Measurements from ENCODE around the gene SNTG2.

SNTG2 gene

DNA sequence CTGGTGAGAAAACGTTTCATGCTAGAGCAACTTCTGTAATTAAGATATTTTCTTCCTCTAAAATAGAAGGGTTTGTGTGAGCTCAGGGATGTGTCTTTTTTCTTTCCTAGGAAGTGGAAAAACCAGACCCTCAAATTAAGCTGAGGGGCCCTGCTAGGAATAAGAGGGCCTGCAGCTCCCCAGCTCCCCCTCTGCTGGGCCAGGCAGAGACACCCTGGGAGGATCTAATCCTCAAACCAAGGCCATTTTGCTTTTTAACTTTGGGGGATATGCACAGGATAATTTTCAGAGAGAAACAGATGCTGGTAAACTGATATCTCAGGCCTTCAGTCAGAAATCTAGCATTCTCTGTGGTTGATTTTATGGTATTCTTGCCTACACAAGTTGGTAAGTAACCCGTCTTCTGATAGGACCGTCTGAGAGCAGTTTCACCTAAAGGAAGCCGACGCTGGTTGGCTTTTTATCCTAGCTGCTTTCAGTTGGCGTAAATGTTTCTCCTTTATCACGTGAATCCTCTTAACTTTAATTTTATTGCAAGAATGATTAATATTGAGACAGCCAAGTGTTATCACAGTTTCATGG is 34.8 kb downstream of the SNTG2 start:
- H3K4me1 Mint-ChIP-seq, result no peaks in the 10 kb centered on the region
- no peak for DNase-seq (ENCODE audit: low spot score in 2 of 2)
- H3K27ac Mint-ChIP-seq, result no peak overlapping the region
- ATAC-seq, result no peak
- no peaks in the 10 kb centered on the region for H3K9me3 Mint-ChIP-seq
- no peak overlapping the region for H3K4me3 Mint-ChIP-seq
- no peaks in the 10 kb centered on the region for H3K36me3 Mint-ChIP-seq

DNA sequence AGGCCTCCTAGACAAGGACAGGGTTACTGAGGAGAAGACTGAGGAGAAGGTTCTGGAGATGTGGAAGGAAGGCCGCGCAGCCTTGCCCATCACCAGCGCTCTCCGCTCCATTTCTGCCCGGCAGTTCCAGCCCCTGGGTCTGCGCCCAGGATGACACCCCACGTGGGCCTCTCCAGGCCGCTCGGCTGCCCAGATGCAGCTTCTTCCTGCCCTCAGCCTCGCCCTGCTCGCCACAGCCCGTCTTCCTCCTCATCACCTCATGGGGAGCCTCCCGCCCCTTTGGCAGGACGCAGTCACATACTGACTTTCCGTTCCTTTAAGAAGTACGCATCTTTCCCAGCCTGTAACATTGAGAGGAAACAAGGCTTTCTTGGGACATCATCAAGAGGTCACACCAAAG is 37.1 kb downstream of the SNTG2 start:
- H3K36me3 Mint-ChIP-seq, result no peaks in the 10 kb centered on the region
- H3K27ac Mint-ChIP-seq, result no peak overlapping the region
- no peaks in the 10 kb centered on the region for H3K9me3 Mint-ChIP-seq
- no peaks in the 10 kb centered on the region for H3K4me1 Mint-ChIP-seq
- DNase-seq (ENCODE audit: low spot score in 2 of 2) (no peak), ATAC-seq (peak; percentile 32)
- H3K4me3 Mint-ChIP-seq, result no peak overlapping the region

DNA sequence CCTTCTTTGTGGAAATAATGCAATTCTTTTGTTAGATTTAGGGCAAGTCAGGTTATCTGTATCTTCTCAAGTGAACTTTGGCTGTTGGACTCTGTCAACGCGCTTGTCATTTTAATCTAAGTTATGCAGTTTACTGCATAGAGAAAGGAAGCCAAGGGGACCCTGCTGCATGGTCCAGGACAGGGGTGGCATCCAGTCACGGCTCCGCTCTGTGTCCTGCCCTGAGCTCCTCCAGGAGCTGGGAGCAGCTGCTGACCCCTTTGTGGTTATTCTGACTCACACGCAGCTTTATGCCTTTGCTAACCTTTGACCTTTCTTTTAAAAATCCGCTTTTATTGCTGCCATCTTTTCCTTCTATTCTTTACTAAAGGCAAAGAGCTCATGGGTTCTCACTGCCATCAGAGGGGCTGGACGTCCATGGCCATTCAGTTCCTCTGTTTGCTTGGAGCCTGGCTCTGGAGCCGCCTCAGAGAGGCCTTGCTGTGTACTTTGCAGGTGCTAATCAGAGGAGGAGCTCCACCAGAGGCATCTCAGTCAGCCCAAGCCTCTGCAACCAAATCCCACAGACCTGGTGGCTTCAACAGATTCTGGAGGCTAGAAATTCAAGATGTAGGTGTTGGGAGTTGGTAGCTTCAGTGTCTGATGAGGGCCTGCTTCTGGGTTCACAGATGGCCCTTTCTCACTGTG is 39.3 kb downstream of the SNTG2 start:
- ATAC-seq (no peak), DNase-seq (ENCODE audit: low spot score in 2 of 2) (no peak)
- H3K36me3 Mint-ChIP-seq, result no peaks in the 10 kb centered on the region
- H3K4me3 Mint-ChIP-seq, result no peak overlapping the region
- no peak overlapping the region for H3K27ac Mint-ChIP-seq
- H3K4me1 Mint-ChIP-seq, result no peaks in the 10 kb centered on the region
- no peaks in the 10 kb centered on the region for H3K9me3 Mint-ChIP-seq

DNA sequence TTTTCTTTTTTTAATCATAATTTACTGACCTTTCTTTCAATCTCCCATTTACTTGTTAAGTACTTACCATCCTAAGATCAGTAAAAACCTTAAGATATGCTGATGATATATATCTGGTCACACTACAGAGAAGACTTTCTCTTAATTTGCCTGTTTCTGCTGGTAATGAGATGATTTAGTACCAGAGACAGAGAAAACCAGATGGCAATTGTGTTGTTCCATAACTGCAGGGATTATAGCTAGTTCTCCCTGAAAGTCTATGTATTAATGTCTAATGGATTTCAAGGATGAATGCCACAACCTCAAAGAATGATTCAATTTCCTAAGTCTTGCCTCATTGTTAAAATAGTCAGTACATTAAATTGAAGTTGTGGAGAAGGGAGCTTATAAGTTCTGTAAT is 40.3 kb downstream of the SNTG2 start:
- H3K4me1 Mint-ChIP-seq, result no peaks in the 10 kb centered on the region
- no peak overlapping the region for H3K4me3 Mint-ChIP-seq
- H3K9me3 Mint-ChIP-seq, result no peaks in the 10 kb centered on the region
- no peak overlapping the region for H3K27ac Mint-ChIP-seq
- H3K36me3 Mint-ChIP-seq, result no peaks in the 10 kb centered on the region
- no peak for ATAC-seq
- DNase-seq (ENCODE audit: low spot score in 2 of 2), result no peak

DNA sequence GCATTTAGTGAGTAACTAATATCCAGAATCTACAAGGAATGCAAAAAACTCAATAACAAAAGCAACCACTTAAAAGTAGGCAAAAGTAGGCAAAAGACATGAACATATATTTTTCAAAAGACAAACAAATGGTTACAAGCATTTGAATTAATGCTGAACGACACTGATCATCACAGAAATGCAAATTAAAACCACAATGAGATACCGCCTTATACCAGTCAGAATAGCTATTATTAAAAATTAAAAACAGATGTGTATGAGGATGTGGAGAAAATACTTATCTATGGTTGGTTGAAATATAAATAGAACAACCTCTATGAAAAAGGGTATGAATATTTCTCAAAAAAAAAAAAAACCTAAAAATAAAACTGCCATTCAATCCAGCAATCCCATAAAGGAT is 51.7 kb downstream of the SNTG2 start:
- H3K4me1 Mint-ChIP-seq, result no peaks in the 10 kb centered on the region
- no peak for DNase-seq (ENCODE audit: low spot score in 2 of 2)
- no peak overlapping the region for H3K27ac Mint-ChIP-seq
- no peaks in the 10 kb centered on the region for H3K36me3 Mint-ChIP-seq
- H3K4me3 Mint-ChIP-seq, result no peak overlapping the region
- peaks cover 6% of the 10 kb centered on the region for H3K9me3 Mint-ChIP-seq
- no peak for ATAC-seq

DNA sequence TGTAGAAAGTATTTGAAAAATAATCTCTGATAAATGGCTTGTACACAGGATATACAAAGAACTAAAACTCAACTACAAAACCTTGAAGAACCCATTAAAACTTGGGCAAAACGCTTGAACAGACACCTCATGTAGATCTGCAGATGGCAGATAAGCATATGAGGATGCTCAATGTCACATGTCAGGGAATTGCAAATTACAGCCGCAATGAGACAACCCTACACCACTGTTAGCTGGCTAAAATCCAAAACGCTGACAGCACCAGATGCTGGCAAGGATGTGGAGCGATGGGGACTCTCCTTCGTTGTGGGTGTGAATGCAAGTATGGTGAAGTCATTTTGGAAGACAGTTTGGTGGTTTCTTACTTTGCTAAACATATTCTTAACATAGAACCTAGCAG is 53.7 kb downstream of the SNTG2 start:
- DNase-seq (ENCODE audit: low spot score in 2 of 2) (no peak), ATAC-seq (no peak)
- Mint-ChIP-seq H3K27ac (no peak overlapping the region), H3K36me3 (no peaks in the 10 kb centered on the region), H3K9me3 (no peaks in the 10 kb centered on the region), H3K4me3 (no peak overlapping the region), H3K4me1 (no peaks in the 10 kb centered on the region)

DNA sequence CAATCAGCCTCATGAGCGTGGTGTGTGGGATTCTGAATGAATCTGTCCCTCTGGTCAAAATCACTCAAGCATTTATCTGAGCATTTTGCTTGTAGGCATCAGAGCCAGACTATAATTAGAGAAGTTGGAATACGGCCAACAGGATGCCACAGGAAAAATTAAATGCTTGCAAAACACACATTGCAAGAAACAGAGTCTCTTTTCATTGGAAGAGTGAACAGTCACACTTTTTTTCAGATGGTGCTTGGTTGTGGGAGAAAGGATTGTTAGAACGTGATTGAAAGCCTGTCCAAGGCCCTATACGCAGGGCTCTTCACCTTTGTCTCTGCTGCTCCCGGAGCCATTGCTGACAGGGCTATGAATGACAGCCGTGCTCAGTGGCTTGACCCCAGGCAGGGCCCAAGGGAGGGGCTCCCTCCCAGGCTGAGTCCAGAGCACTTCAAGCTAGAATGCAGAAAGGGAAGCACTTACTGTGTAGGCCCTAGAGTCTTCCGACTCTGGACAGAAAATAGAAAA is 59.8 kb downstream of the SNTG2 start:
- Mint-ChIP-seq H3K4me1 (no peaks in the 10 kb centered on the region), H3K9me3 (no peaks in the 10 kb centered on the region), H3K36me3 (no peaks in the 10 kb centered on the region), H3K27ac (no peak overlapping the region), H3K4me3 (no peak overlapping the region)
- no peak for DNase-seq (ENCODE audit: low spot score in 2 of 2)
- ATAC-seq, result no peak

DNA sequence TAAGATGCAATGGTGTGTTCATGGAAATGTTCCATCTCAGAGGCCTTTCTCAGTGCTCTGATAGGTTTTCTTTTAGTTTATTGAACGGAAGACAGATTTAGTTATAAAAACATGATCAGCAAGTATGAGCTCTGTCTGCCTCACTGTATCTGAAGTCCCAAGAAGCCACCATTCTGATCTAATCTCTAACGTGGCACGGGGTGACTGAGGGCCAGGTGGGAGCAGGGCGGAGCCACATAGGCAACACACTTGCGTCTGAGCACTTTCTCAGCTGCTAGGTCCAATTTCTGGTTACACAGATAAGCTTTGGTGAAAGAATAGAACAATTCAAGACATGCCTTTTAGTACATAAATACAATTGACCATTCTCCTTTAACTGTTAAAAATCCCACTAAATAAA is 60.4 kb downstream of the SNTG2 start:
- H3K9me3 Mint-ChIP-seq, result no peaks in the 10 kb centered on the region
- H3K27ac Mint-ChIP-seq, result no peak overlapping the region
- DNase-seq (ENCODE audit: low spot score in 2 of 2) (no peak), ATAC-seq (no peak)
- no peak overlapping the region for H3K4me3 Mint-ChIP-seq
- no peaks in the 10 kb centered on the region for H3K36me3 Mint-ChIP-seq
- H3K4me1 Mint-ChIP-seq, result no peaks in the 10 kb centered on the region

DNA sequence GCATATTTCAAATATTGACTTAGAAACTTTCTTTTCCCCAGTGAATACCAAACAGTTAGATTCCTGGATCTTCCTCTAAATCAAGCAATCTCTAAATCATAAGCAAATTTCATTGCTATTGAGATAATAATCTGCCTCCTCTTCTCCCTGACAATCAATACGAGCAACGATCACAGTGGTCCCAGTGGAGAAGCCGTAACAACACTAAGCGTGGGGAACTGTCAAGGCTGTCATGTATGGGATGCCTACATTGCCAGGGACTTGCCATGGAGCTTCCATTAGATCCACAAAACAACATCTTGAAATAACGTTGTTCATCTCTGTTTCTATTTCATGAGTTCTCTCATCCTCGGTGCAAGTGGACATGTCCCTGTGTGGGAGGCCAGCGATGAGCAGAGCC is 61.3 kb downstream of the SNTG2 start:
- H3K36me3 Mint-ChIP-seq, result no peaks in the 10 kb centered on the region
- H3K27ac Mint-ChIP-seq, result no peak overlapping the region
- H3K4me3 Mint-ChIP-seq, result no peak overlapping the region
- DNase-seq (ENCODE audit: low spot score in 2 of 2), result no peak
- no peak for ATAC-seq
- H3K9me3 Mint-ChIP-seq, result no peaks in the 10 kb centered on the region
- no peaks in the 10 kb centered on the region for H3K4me1 Mint-ChIP-seq

DNA sequence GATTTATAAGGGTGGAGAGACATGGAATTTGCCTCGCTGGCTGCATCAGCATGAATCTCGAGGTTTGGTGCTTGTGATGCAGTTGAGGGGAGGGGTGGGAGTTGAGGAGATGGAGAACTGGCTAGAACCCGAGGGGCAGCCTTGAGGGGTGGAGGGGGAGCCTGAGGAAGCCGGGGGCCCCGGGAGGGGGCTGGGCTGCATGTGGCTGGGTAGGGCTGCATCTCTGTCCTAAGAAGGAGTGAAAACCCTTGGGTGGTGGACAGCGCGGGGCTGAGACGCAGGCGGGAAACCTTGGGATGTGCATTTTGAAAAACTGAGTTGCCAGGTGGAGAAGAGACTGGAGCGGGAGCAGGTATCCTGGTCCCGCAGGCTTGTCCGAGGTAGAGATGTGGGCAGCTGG is 64.2 kb downstream of the SNTG2 start:
- Mint-ChIP-seq H3K36me3 (no peaks in the 10 kb centered on the region), H3K27ac (no peak overlapping the region), H3K9me3 (no peaks in the 10 kb centered on the region), H3K4me1 (no peaks in the 10 kb centered on the region), H3K4me3 (no peak overlapping the region)
- ATAC-seq, result no peak
- no peak for DNase-seq (ENCODE audit: low spot score in 2 of 2)

DNA sequence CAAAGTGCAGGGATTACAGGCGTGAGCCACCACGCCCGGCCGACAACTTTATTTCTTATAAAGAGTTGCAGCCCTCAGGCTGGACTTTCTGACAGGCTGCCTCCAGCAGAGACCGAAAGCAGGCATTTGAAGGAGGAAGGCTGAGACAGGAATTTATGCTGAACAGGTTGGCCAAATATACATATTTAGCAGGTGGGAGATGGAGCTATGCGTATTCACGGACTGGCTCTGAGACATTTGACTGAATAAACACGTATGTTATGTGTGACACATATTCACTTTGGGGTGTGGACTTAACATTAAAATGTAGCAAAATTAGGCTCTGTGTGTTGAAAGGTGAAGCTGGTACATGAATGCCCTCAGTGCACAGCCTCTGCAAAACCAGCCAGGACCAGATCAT is 65.9 kb downstream of the SNTG2 start:
- H3K4me1 Mint-ChIP-seq, result no peaks in the 10 kb centered on the region
- H3K36me3 Mint-ChIP-seq, result no peaks in the 10 kb centered on the region
- H3K4me3 Mint-ChIP-seq, result no peak overlapping the region
- no peak overlapping the region for H3K27ac Mint-ChIP-seq
- no peaks in the 10 kb centered on the region for H3K9me3 Mint-ChIP-seq
- DNase-seq (ENCODE audit: low spot score in 2 of 2) (no peak), ATAC-seq (no peak)

DNA sequence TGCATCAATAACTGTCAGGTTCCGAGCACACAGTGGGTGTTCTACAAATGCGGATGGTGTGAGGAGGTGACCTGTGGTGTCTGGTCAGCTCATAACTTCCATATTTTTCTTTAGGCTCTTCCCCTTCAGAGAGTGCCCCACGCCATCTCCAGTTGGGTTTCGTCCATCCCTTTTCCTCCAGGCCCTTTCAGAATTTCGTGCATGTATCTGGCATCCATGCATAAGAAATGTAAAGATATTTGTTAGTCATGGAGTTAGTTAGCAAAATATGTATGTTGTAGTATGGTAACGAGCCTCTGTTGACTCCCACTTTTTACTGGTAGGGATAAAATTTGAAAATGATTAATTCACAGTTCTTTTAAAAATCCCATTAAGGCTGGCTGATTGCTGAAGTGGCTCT is 67.2 kb downstream of the SNTG2 start:
- no peak overlapping the region for H3K4me3 Mint-ChIP-seq
- no peaks in the 10 kb centered on the region for H3K9me3 Mint-ChIP-seq
- ATAC-seq (no peak), DNase-seq (ENCODE audit: low spot score in 2 of 2) (no peak)
- no peaks in the 10 kb centered on the region for H3K36me3 Mint-ChIP-seq
- H3K27ac Mint-ChIP-seq, result no peak overlapping the region
- H3K4me1 Mint-ChIP-seq, result no peaks in the 10 kb centered on the region

DNA sequence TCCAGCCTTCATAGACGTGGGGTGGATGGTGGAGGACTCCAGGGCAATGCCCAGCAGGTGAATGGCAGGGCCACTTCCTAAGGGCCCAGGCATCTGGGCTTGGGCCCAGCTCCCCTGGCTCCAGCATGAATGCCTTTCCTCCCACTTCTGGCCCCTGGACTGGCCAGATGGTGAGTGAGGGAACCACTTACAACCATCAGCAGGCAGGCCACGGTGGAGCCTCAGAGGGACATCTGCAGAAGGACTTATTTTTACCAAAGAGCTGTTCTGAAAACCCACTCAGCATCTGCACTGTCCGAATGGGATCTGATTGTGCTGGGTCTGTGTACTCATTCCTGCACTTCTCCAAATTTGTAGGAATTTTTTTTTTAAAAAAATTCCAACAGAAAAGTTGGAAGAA is 69.6 kb downstream of the SNTG2 start:
- Mint-ChIP-seq H3K27ac (no peak overlapping the region), H3K4me3 (no peak overlapping the region)
- ATAC-seq, result no peak

DNA sequence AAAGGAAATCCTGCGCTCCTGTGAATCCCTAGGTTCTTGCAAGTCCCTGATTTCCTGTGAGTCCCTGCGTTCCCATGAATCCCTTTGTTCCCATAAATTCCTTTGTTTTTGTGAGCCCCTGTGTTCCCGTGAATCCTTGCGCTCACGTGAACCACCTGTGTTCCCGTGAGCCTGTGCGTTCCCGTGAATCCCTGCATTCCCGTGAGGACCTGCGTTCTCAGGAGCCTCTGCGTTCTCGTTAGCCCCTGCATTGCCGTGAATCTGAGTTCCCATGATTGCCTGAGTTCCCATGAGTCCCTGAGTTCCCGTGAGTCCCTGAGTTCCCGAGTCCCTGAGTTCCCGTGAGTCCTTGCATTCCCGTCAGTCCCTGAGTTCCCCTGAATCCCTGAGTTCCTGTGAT is 71.5 kb downstream of the SNTG2 start:
- no peaks in the 10 kb centered on the region for H3K9me3 Mint-ChIP-seq
- ATAC-seq (no peak), DNase-seq (ENCODE audit: low spot score in 2 of 2) (no peak)
- no peak overlapping the region for H3K4me3 Mint-ChIP-seq
- no peak overlapping the region for H3K27ac Mint-ChIP-seq
- H3K4me1 Mint-ChIP-seq, result no peaks in the 10 kb centered on the region
- no peaks in the 10 kb centered on the region for H3K36me3 Mint-ChIP-seq

More for the DNA sequence above, 69.6 kb downstream of the SNTG2 start:
- H3K9me3 Mint-ChIP-seq, result no peaks in the 10 kb centered on the region
- no peak for DNase-seq (ENCODE audit: low spot score in 2 of 2)
- no peaks in the 10 kb centered on the region for H3K4me1 Mint-ChIP-seq
- no peaks in the 10 kb centered on the region for H3K36me3 Mint-ChIP-seq

DNA sequence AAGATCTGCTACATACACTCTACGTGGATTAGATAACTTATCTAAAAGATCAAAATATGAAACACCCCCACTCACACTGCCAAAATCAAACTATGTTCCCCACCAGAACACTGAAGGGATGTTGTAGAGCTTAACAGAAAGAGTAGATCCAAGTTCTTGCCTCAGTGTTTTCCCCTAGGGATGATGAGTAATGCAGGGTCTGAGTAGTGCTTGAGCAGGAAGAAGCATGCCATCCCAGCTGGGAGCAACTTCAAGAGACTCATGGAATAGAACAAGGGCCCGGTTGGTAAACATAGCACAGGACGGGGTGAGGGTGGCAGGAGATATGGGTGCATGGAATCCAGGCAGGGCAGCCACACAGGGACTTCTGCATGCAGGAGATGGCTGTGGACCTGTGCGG is 74.3 kb downstream of the SNTG2 start:
- Mint-ChIP-seq H3K4me3 (no peak overlapping the region), H3K4me1 (no peaks in the 10 kb centered on the region)

DNA sequence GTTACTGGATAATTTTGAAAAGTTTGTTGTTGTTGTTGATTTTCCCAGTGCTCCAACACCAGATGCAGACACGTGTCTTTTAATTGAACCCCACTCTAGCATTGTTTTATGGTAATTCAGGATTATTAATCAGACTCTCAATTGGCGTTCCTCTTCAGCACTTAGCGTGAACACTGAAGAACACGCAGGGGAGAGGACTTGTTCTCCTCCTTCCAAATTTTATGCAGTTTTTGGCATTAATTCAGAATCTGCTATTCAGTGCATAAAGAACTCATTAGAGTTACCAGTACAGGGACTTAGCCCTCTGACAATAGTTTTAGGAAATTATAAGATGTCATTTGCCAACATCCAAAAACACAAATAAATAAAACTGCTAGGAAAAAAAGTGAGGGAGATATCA is 75.5 kb downstream of the SNTG2 start:
- no peak overlapping the region for H3K4me3 Mint-ChIP-seq
- no peaks in the 10 kb centered on the region for H3K36me3 Mint-ChIP-seq
- no peak overlapping the region for H3K27ac Mint-ChIP-seq
- no peaks in the 10 kb centered on the region for H3K4me1 Mint-ChIP-seq
- DNase-seq (ENCODE audit: low spot score in 2 of 2) (no peak), ATAC-seq (no peak)
- H3K9me3 Mint-ChIP-seq, result no peaks in the 10 kb centered on the region

More for the DNA sequence above, 74.3 kb downstream of the SNTG2 start:
- ATAC-seq, result peak; percentile 43
- Mint-ChIP-seq H3K36me3 (no peaks in the 10 kb centered on the region), H3K9me3 (no peaks in the 10 kb centered on the region), H3K27ac (no peak overlapping the region)
- DNase-seq (ENCODE audit: low spot score in 2 of 2), result no peak
